NCI-H1694 (cell line): ENCODE measurements around the gene FGF3.

Experiments used
- DNase-seq: peaks from one replicate; lab custom pipeline; 2025; lab: John Stamatoyannopoulos, UW

The FGF3 gene

DNA sequence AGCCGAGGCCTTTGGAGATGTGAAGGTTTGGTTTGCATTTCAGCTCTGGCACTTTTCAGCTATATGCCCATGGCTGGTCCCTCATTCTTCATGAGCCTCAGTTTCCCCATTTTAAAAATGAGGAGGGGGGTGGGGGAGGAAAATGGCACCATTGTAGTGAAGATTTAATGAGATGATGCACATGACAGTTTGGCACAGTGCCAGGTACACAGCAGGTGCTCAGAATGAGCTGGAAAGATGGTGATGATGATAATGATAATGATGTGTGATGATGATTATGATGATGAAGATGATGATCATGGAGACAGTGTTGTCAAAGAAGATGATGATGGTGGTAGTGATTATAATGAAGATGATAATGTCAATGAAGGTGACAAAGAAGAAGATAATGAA, 24.3 kb upstream of the FGF3 start:
- DNase-seq = no peak

DNA sequence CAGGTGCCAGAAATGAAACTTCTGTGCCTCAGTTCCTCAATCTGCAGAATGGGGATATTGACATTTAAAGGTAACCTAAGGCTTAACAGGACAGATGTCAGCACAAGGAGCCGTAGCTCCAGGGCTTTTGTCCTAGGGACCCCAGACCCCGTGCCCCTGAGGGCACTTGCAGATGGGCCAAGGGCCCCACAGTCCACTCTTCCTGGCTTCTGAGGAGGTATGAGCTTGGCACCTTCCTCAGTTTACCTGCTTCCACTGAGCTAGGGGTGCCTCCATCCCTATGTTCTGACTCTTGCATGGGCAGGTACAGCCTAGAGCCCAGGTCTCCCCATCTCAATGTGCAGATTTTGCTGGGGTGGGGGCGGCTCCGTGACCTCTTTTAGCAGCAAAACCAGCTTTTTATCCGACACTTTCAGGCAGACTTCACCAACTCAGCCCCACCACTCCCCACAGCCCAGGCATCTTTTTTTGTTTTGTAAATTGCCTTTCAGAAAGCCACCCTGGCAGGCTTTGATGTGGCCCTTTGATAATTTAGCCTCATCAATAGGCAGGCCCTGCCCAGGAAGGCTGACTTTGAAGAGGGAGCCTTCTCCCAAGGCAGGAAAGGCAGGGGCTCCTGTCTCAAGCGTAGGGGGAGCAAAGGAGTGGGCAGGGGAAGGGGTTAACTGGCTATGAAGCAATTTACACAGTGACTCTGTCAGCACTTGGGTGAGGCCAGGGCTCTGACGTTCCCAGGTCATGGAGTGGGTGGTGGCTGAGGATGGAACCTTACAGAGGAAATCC, 23.7 kb upstream of the FGF3 start:
- DNase-seq = no peak

DNA sequence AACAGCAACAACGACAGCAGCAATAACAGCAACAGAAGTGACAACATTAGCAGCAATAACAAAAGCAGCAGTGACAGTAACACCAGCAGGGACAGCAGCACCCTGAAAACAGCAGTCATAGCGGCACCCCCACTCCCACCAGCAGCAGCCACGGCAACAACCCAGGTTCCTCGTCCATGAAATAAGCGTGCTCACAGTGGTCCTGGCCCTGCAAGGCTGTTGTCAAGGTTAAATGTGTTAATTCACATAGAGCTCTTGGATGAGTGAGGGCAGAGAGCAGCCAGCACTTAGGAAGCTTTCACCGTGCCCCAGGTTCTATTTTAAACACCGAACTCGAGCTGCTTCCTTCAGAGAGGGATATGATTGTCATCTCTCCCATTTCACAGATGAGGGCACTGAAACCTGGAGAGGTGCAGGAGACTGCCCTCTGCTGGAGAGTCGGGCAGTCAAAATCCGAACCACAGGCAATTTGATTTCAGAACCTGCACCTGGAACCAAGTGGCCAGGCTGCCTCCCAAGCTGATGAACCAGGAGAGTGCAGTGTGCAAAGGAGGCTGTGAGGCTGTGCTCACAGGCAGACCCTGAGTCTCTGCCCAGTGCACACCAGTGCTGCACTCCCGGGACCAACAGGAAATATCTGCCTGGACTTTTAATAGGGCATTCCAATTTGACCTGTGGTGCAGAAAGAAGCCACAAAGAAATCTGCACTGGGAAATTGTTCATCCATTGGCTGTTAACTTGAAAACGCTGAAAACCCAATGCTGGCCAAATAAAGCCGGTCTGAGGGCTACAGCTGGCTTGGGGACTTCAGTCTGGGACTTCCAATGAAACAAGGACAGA, 22.9 kb upstream of the FGF3 start:
- DNase-seq = no peak

DNA sequence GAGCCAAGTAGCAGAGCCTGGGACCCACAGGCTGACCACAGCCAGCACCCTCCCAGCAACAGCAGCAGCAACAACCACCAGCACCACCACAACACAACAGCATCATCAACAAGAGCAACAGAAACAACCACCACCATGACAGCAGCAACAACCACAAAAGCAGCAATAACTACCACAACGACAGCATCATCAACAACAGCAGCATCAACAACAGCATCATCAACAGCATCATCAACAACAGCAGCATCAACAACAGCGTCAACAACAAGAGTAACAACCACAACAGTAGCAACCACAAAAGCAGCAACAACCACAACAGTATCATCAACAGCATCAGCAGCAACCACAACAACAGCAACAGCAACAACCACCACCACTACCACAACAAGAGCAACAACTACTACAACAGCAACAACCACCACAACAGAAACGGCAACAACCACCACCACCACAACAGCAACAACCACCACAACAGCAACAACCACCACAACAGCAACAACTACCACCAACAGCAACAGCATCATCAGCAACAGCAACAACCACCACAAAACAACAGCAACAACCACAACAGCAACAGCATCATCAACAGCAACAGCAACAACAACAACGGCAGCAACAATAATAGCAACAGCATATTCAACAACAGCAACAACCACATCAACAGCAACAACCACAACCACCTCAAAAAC, 22.1 kb upstream of the FGF3 start:
- no peak for DNase-seq

DNA sequence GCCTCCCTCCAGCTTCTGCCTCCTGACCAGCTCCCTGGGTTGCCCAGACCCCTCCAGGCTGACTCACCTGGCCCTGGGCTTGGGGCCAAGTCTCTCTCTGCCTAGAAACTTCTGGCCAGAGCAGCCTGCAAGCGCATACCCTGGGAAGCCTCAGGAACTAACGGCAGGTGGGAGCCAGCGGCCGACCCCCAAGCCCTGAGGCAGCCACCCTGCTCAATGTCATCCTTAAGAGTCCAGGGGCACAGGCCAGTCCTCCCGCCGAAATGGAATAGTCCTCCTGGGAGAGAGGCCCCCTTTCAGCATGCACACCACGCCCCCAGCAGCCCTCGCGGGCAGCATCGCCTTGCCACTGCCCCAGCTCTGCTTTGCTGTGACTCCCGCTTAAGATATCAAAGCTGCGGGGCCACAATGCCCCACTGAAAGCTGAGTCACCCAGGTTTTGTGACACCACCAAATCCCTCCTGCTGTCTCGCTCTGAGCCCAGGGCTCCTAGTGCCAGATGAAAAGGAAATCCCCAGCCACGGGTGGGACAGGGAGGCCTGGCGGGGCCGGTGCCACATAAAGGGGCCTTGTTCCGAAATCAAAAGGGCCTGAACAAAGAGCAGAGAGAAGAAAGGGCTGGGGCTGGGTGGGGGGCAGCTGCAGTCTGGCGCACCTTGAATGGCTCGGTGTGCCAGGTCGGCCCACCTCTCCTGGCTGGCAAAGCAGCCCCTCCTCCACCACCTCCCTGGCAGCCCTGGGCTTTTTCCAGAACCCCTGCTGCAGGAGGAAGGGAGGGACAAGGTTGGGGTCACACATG, 21.4 kb upstream of the FGF3 start:
- no peak for DNase-seq

DNA sequence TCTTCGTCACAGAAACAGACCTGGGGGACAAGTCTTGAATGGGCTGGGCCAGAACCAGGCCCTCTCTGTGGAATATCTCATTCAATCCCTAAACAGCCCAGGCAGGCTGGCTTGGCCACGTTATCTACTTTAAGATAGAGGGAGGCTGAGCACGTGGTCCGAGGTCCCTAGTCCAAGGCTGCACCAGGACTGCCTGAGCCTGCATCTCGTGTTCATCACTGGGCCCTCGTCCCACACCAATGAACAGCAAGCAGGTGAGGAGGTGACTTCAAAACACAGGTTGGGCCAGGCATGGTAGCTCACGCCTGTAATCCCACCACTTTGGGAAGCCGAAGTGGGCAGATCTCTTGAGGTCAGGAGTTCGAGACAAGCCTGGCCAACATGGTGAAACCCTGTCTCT, 20.3 kb upstream of the FGF3 start:
- DNase-seq = no peak

DNA sequence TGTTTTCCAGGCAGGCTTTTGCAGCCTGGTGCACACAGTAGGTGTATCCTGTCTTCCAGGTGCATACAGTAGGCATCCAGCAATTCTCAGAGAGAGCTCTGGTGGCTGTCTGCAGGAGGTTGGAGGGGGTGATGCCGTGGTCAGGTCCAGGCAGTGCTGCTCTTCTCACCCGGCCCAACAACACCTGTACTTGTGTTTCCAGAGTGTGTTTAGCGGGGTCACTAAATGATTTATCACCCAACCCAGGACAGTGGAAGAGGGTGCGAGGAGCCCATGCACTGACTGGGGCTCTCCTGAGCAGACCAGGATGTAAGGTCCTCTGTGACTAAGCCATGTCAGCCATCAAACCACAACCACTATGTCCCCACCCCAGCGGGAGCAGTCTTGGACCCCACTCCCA, 18.6 kb upstream of the FGF3 start:
- no peak for DNase-seq

DNA sequence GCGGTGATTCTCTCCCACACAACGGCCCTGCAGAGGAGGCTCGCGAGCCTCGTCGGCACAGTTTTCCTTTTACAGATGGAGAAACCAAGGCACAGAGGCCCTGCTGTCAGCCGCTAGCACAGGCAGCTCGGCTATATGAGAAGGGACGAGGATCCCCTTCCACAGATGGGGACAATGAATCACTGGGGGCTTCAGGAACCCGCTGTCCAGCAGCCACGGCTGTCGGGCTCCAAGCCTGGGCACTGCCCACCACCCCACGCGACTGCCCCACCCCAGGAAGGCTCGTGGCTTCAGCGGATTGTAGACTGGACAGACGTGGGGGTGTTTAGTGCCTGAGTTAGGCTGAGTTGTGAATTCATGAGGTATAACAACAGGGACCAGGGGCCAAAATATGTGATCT, 17.2 kb upstream of the FGF3 start:
- DNase-seq = no peak

DNA sequence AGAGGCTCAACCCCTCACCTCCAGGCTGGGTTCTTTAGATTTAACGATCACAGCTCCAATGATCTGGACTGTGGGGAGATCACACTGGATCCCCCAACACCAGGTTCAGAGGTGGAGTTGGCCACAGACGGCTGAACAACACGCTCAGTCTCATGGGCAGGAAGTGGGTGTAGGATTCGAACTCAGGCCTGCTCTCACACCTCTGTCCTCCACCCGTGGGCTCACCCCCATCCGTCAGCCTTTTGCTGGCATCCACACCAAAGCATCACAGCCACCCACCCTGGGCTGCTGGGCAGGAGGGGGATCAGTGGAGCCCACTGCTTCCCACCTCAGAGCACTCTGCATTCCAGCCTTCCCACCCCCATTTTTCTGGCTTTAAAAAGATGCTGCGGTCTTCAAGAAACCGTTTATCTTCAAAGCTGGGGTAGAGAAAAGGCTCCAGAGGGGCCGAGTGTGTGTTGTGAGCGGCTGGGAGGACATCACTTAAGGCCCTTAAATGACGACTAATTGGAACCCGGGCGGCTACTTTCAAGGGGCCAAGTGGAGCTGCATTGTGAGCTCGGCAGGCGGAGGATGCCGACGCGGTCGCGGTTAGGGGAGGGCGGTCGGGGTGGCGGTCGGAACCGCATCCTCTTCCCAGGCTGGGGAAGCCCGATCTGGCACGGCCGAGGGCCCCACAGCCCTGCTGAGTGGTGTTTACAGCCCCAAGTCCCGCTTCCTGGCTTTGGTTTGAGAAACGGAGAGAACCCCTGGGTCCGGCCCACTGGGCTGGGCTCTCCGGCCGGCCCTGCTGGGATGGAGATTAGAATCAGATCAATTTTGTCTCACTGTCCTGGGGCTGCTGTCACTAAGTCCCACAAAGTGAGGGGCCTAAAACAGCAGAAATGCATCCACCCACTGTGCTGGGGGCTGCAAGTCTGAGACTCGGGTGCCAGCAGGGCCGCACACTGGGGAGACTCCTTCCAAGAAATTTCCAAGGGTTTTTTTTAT, 15.9 kb upstream of the FGF3 start:
- no peak for DNase-seq

DNA sequence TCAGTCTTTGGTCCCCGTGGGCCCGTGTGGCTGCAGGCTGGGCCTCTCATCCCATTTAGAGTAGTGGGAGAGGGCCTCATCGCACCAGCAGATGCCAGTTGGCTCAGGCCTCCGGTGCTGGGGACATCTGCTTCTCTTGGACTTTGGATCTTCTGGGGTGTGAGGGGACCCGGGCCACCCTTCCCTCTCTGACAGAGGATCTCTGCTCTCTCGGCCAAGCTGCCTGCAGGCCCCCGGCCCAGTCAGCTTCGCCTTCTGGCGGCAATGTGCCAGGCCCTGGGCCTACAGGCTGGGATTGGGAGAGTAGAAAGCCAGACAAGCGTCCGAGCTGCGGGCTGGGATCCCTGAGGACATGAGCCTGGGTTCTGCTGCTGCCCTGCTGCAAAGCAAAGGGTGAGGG, 15.0 kb upstream of the FGF3 start:
- no peak for DNase-seq

DNA sequence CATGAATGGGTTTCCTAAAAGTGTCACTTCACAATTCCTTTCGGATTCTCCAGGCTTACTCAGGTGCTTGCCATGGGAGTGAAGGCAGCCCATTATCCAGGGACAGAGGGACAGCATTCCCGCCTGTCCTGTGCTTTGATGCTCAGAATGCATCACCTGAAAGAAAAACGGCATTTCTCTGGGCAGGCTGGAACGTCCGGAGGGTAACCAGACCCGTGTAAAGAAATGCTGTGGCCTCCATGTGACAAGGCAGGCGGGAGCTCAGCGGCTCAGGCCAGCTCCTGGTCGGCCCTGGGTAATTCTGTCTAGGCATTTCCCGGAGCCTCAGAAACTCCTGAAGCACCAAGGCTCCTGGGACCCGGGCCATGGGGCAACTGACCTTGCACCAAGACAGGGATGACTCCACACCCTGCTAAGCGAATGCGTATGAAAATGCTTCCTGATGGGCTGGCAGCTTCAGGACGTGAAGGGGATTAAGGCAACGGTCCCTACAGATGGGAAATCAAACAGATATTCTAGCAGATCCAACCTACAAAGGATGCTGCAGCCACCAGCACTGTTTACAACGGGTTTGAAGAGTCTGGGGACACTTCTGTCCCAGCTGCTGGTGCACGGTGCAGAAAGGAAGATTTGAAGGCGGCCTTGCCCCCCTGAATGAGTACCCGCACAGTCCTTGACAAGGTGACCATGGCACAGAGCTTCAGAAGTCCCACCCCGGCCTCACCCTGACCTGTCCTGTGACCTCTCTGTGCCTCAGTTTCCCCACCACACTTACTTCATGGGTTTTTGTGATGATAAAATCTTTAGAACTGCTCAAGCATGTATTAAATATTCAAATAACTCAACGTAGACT, 13.6 kb upstream of the FGF3 start:
- no peak for DNase-seq

DNA sequence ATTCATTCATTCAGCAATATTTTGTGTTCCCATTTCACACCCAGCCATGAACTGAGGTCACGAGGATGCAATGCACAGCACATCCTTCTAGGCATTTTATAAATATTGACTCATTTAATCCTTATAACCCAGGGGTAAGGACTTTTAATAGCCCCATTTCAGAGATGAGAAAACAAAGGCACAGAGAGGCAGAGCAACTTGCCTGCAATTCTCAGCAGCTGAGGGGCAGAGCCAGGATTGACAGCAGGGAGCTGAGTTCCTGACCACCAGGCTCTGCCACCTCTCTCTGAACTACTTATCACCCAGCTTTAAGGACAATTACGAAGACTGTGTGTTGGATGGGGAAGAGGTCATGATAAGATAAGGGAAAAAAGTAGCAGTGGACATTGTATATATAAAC, 12.8 kb upstream of the FGF3 start:
- no peak for DNase-seq

DNA sequence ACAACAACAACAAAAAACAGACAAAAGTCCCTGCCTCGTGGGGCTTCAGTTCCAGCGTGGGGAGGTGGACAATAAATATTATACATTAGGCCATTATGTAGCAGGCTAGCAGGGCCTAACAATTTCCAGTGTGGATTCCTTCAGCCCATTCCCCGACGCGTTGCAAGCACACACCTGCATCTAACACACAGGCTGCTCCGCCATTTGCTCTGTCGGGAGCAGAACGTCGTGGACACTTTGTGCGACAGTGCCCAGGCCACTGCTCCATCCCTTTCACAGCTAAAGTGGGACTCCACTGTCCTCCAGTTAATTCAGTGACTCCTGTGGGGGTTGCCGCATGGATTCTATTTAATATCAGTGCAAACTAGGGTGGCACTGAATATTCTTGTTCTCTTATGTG, 10.9 kb upstream of the FGF3 start:
- DNase-seq = no peak

DNA sequence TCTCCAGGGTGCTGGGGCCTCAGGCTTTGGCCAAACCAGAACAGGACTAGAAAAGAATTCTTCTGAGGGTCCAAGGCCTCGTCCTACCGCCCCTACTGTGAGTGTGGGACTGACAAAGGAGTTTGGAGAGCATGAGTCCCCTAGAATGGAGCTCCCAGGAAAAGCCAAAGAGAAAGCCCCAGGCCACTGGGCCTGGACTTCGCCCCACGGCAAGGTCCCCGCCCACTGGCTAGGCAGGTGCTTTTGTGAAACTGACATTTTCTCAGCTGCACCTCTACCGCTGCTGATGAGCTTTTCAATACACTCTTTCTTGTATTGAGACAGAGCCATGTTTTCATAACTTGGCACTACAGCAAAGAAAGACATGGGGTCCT, 9.7 kb upstream of the FGF3 start:
- no peak for DNase-seq

DNA sequence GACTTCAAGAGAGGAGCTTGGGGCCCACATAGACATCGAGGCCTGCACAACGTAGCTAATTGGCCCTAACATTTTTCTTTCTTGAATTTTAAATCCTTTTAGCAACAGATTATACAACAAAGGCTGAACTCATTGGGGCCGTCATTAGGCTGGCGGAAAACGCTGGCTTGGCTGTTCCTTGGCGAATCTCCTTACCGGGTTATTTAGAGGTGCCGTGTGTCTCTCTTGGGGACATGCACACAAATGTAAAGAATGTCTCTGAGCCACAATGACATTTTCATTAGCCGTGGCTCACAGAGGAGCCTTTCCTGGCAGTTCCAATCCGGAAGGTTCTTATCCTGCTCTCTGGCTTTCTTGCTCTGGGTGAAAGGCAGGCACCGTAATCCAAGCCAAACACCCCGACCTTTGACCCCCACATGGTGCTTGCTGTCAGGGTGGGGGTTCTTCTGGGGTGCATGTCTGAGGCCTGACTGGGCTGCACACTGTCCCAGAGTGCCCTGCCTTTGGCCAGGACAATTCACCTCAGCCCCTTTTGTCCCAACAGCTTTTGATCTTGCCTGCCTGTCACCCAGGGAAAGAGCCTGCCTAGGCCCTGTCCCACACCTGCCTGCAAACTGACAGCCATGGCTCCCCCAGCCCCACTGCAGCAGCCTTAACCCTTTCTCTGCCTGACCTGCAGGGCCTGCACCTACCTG, 9.2 kb upstream of the FGF3 start:
- DNase-seq = no peak

DNA sequence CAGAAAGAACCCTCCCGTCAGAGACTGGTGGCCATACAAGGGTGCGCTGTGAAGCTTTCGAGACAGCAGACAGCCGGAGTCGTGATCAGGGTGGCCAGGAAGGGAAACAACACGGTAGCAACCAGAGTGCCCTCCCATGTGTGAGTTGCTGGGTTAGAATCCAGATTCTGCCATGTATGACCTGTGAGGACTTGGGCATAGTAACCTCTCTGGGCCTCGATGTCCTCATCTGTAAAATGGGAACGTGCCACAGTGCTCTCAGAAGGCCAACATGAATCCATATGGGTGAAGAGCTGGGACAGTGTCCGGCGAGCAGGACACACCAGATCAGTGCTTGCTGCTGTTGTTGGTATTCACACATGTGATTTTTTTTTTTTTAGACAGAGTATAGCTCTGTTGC, 7.6 kb upstream of the FGF3 start:
- DNase-seq = no peak

DNA sequence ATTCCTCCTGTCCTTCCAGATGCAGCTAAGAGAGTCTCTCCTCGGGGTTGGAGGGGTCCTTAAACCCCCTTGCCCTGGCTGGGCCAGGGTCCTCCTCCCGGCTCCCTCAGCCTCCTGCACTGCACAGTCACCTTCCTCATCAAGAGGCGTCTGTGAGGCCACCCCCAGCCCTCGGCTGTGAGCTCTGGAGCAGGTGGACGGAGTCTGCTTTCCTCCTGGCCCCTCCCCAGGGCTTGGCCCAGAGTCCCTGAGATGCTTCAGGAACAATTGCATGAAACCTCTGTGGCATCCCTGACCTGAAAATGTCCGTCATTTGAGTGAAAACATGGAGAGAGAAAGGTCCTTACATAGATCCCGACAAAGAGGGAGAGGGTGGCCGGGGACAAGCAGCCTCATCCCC, 6.7 kb upstream of the FGF3 start:
- DNase-seq = no peak

DNA sequence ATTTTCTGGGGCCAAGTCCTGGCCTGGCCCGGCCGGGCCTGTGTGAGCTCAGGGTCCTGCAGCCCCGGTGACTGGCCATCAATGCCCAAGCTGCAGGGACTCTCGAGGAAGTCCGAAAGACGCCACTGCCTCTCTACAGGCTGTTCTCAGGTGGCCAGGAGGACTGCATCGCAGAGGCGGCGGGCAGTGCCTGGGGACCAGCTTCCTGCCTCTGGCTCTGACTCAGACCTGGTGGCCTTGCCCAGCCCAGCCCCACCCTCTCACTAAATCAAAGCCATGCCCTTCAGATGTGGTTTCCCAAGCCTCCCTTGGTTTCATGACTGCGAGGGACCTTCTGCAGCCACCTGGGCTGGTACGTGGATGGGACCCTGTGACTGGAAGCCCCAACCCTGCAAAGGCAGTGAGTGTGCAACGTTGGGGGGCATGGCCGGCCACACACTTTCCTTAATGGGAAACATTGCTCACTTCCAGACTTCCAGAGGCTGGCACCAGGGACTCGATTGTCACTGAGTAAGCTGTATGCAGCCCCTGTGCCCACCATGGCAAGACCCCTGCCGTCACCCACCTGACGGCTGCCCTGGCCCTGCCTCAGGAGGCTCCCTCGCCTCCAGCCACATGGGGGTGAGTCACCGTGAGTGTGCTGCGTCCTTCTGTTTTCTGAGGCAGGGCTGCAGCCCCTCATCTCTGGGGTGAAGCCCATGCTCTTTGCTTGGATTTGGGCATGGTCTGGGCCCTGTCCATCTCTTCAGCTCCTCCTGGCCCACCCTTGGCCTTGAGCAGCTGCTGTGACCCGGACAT, 6.0 kb upstream of the FGF3 start:
- no peak for DNase-seq
